Stimulated activated CD8-positive, alpha-beta memory T cell treated with anti-CD3 and anti-CD28 coated beads, Interleukin-12 subunit alpha, Interleukin-12 subunit beta, amount 100 ng/mL, for 4 hours (primary cell): Measurements from ENCODE around the gene DPYSL4.
A peak's percentile ranks its signal among the peaks of the same experiment; 100 is the strongest.

Experiments
- DNase-seq: peaks from one replicate; pipeline ENCODE4 v3.0.0-alpha.2; 2020; ENCODE audit warnings: low read depth

Gene DPYSL4

GRCh38 chr10:132186488-132187429 is at the start of gene DPYSL4:
TSS of gene DPYSL4 (plus strand) at chr10:132186948. CDS start at chr10:132187064, 116 bp downstream.
- peak; percentile 12 for DNase-seq

GRCh38 chr10:132137111-132138072 is 49.4 kb upstream of the DPYSL4 start:
- DNase-seq = no peak

- no peak for DNase-seq
These were observed 48.6 kb upstream of the DPYSL4 start for GRCh38 chr10:132138133-132138532.

GRCh38 chr10:132138596-132138995 is 48.2 kb upstream of the DPYSL4 start:
- DNase-seq = no peak

GRCh38 chr10:132139526-132139925 is 47.2 kb upstream of the DPYSL4 start:
- no peak for DNase-seq

- DNase-seq = no peak
These were observed 46.4 kb upstream of the DPYSL4 start for GRCh38 chr10:132140167-132140925.

GRCh38 chr10:132141076-132141475 is 45.7 kb upstream of the DPYSL4 start:
- no peak for DNase-seq

GRCh38 chr10:132141526-132142395 is 45.0 kb upstream of the DPYSL4 start:
- DNase-seq = no peak

GRCh38 chr10:132142396-132143161 is 44.2 kb upstream of the DPYSL4 start:
- no peak for DNase-seq

- DNase-seq = no peak
These were observed 43.6 kb upstream of the DPYSL4 start for GRCh38 chr10:132143162-132143561.

- DNase-seq = no peak
These were observed 42.7 kb upstream of the DPYSL4 start for GRCh38 chr10:132144086-132144485.

- no peak for DNase-seq
These were observed 41.7 kb upstream of the DPYSL4 start for GRCh38 chr10:132145002-132145401.

GRCh38 chr10:132145521-132146185 is 41.1 kb upstream of the DPYSL4 start:
- DNase-seq = no peak

- no peak for DNase-seq
These were observed 40.5 kb upstream of the DPYSL4 start for GRCh38 chr10:132146271-132146671.

- no peak for DNase-seq
These were observed 39.5 kb upstream of the DPYSL4 start for GRCh38 chr10:132146941-132147915.

- DNase-seq = no peak
These were observed 38.2 kb upstream of the DPYSL4 start for GRCh38 chr10:132148261-132149251.

GRCh38 chr10:132149271-132149670 is 37.5 kb upstream of the DPYSL4 start:
- DNase-seq = no peak
